ENCODE measurements around the gene FGF14. TPM values are rescaled to one million over a fixed set of nuclear protein-coding genes. Genes with fewer than 3 reads are reported as not detected.

The FGF14 gene
- total and polyA plus RNA-seq, 5 donors from 2014 or later: 0.09 TPM; not detected in 4

DNA sequence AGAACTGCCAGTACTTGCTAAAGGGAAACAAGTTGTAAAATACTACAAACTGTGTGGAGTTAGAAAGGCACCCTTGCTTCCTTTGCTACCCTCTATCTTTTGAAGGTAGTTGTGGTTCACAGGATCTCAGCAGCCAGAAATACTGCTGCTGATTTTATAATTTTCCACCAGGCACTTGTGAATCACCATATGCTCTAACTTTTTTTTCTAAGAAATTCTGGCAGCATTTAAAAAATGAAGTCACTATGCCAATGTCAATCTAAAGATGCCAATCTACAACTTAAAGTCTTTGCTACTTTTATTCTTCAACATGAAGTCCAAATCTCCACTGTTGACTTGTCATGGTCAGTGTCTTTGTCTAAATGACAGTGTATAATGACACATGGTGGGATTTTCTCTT is 621.6 kb downstream of the FGF14 start:
- no peaks in the 10 kb centered on the region for H3K27me3 ChIP-seq (ENCODE audit: control insufficient read depth, insufficient read depth, low read length)
- ATAC-seq (ENCODE audit: low read depth in 2 of 2): no peak
- no peaks in the 10 kb centered on the region for H3K27me3 Mint-ChIP-seq

DNA sequence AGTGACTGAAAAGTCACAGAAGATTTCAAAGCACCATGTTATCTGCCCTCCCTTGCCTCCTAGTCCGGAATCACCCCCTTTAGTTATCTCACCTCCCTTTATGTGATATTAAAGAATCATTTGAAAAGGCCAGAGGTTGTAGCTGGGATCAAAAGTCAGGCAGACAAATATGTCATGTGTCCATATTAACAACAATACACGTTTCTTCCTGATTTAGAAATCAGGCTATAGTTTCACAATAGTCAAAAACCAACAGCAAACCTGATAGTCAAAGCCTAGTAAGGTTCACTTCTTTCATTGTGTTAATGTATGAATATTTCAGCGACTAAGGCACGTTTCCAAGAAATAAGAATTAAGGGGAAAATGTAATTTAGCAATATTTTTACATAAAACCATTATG is 622.7 kb downstream of the FGF14 start:
- Mint-ChIP-seq H3K4me1 (no peaks in the 10 kb centered on the region), H3K4me3 (no peak overlapping the region), H3K27me3 (no peaks in the 10 kb centered on the region), H3K36me3 (no peaks in the 10 kb centered on the region), H3K27ac (no peak overlapping the region), H3K9me3 (peaks cover 0 to 3% (median 0%) of the 10 kb centered on the region in 7 donors)
- H3K36me3 ChIP-seq (ENCODE audit: control insufficient read depth, insufficient read depth, low read length): no peaks in the 10 kb centered on the region
- ATAC-seq (ENCODE audit: low read depth in 2 of 2) (no peak), DNase-seq (no peak)
- no peaks in the 10 kb centered on the region for H3K4me1 ChIP-seq (ENCODE audit: control insufficient read depth, insufficient read depth, low read length, poor library complexity, severe bottlenecking)
- no peaks in the 10 kb centered on the region for H3K9me3 ChIP-seq (ENCODE audit: control insufficient read depth in 2 of 2, low read length in 2 of 2)
- H3K27me3 ChIP-seq (ENCODE audit: control insufficient read depth, insufficient read depth, low read length): no peaks in the 10 kb centered on the region
- H3K4me3 ChIP-seq (ENCODE audit: low read depth, low read length): no peak overlapping the region
- H3K27ac ChIP-seq (ENCODE audit: insufficient read depth, low read length, poor library complexity, severe bottlenecking): no peak overlapping the region

More for the DNA sequence above, 621.6 kb downstream of the FGF14 start:
- H3K4me3 ChIP-seq (ENCODE audit: low read depth, low read length): no peak overlapping the region
- H3K36me3 ChIP-seq (ENCODE audit: control insufficient read depth, insufficient read depth, low read length): no peaks in the 10 kb centered on the region
- no peak overlapping the region for H3K27ac Mint-ChIP-seq
- H3K4me3 Mint-ChIP-seq: no peak overlapping the region
- no peak overlapping the region for H3K27ac ChIP-seq (ENCODE audit: insufficient read depth, low read length, poor library complexity, severe bottlenecking)
- no peak for DNase-seq
- peaks cover 0 to 2% (median 0%) of the 10 kb centered on the region in 7 donors for H3K9me3 Mint-ChIP-seq
- H3K4me1 Mint-ChIP-seq: no peaks in the 10 kb centered on the region
- H3K36me3 Mint-ChIP-seq: no peaks in the 10 kb centered on the region
- H3K4me1 ChIP-seq (ENCODE audit: control insufficient read depth, insufficient read depth, low read length, poor library complexity, severe bottlenecking): no peaks in the 10 kb centered on the region
- no peaks in the 10 kb centered on the region for H3K9me3 ChIP-seq (ENCODE audit: control insufficient read depth in 2 of 2, low read length in 2 of 2)

DNA sequence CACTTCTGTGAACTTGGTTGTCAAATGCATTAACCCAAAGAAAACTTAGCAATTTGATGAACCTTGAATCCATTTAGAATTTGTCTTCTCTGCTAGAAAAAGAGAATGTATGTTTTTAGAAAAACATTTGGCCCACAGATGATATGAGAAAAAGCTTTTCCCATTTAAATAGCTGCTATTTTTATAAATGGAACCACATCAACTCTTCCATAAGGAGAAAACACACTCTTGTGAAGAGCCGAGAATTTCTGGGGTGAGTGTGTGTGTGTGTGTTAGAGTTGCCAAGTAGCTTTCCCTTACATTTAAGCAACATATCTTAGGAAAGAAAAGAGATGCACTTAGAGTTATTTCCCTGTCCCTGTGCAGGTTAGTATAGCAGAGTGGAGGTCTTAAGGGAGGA is 626.6 kb downstream of the FGF14 start:
- H3K36me3 Mint-ChIP-seq: no peaks in the 10 kb centered on the region
- ATAC-seq (ENCODE audit: low read depth in 2 of 2): no peak

DNA sequence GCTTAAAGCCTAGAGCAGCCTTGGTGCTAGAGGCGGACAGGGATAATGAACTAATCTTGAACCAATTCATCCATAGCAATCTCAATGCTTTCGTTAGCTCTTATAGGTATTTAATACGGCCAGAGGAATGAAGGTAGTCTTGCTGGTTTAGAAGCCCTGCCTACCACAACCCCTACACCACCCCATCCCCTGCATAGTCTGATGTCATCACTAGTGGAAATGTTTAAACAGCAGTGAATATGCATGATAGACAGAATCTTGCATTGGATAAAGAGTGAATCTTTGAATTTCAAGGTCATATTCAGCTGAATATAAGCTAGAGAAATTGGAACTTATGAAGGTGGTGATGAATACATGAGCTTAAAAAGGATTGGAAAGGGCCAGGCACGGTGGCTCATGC is 627.5 kb downstream of the FGF14 start:
- Histone ChIP-seq H3K4me3 (ENCODE audit: low read depth, low read length) (no peak overlapping the region), H3K9me3 (ENCODE audit: control insufficient read depth in 2 of 2, low read length in 2 of 2) (no peaks in the 10 kb centered on the region), H3K4me1 (ENCODE audit: control insufficient read depth, insufficient read depth, low read length, poor library complexity, severe bottlenecking) (no peaks in the 10 kb centered on the region), H3K27ac (ENCODE audit: insufficient read depth, low read length, poor library complexity, severe bottlenecking) (no peak overlapping the region), H3K27me3 (ENCODE audit: control insufficient read depth, insufficient read depth, low read length) (no peaks in the 10 kb centered on the region), H3K36me3 (ENCODE audit: control insufficient read depth, insufficient read depth, low read length) (no peaks in the 10 kb centered on the region)
- no peak for ATAC-seq (ENCODE audit: low read depth in 2 of 2)
- peaks cover 0 to 3% (median 0%) of the 10 kb centered on the region in 7 donors for H3K9me3 Mint-ChIP-seq
- H3K4me1 Mint-ChIP-seq: no peaks in the 10 kb centered on the region
- H3K36me3 Mint-ChIP-seq: no peaks in the 10 kb centered on the region
- H3K4me3 Mint-ChIP-seq: no peak overlapping the region
- no peaks in the 10 kb centered on the region for H3K27me3 Mint-ChIP-seq
- no peak for DNase-seq
- no peak overlapping the region for H3K27ac Mint-ChIP-seq

More for the DNA sequence above, 626.6 kb downstream of the FGF14 start:
- no peak for DNase-seq
- no peaks in the 10 kb centered on the region for H3K4me1 ChIP-seq (ENCODE audit: control insufficient read depth, insufficient read depth, low read length, poor library complexity, severe bottlenecking)
- H3K4me3 ChIP-seq (ENCODE audit: low read depth, low read length): no peak overlapping the region
- Mint-ChIP-seq H3K27me3 (no peaks in the 10 kb centered on the region), H3K27ac (no peak overlapping the region), H3K4me1 (no peaks in the 10 kb centered on the region), H3K4me3 (peak overlapping the region in 1 of 4 donors; percentile 33), H3K9me3 (peaks cover 0 to 3% (median 0%) of the 10 kb centered on the region in 7 donors)
- H3K9me3 ChIP-seq (ENCODE audit: control insufficient read depth in 2 of 2, low read length in 2 of 2): no peaks in the 10 kb centered on the region
- no peak overlapping the region for H3K27ac ChIP-seq (ENCODE audit: insufficient read depth, low read length, poor library complexity, severe bottlenecking)
- H3K36me3 ChIP-seq (ENCODE audit: control insufficient read depth, insufficient read depth, low read length): no peaks in the 10 kb centered on the region
- no peaks in the 10 kb centered on the region for H3K27me3 ChIP-seq (ENCODE audit: control insufficient read depth, insufficient read depth, low read length)

DNA sequence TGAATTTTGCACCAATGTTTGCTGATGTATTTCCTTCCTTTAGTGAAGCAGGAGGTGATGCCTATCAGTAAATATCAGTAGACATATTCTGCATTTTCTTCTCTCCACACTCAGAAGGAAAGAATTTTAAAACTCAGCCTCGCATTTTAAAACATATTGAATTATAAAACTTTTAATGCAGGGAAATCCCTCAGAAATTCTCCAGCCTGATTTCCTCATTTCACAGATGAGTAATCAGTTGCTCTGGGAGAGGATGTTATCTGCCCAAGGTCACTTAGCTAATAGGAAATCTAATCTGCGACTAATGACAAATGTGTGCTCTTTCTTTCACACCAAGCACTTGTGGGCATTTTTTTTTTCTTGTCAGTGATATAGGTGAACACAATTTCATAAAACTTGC is 628.8 kb downstream of the FGF14 start:
- no peaks in the 10 kb centered on the region for H3K27me3 ChIP-seq (ENCODE audit: control insufficient read depth, insufficient read depth, low read length)
- H3K4me3 Mint-ChIP-seq: no peak overlapping the region
- no peak overlapping the region for H3K27ac Mint-ChIP-seq
- no peaks in the 10 kb centered on the region for H3K36me3 Mint-ChIP-seq
- DNase-seq: no peak
- no peaks in the 10 kb centered on the region for H3K27me3 Mint-ChIP-seq
- H3K27ac ChIP-seq (ENCODE audit: insufficient read depth, low read length, poor library complexity, severe bottlenecking): no peak overlapping the region
- H3K4me1 ChIP-seq (ENCODE audit: control insufficient read depth, insufficient read depth, low read length, poor library complexity, severe bottlenecking): no peaks in the 10 kb centered on the region
- no peaks in the 10 kb centered on the region for H3K36me3 ChIP-seq (ENCODE audit: control insufficient read depth, insufficient read depth, low read length)
- no peaks in the 10 kb centered on the region for H3K9me3 ChIP-seq (ENCODE audit: control insufficient read depth in 2 of 2, low read length in 2 of 2)
- no peak overlapping the region for H3K4me3 ChIP-seq (ENCODE audit: low read depth, low read length)
- H3K4me1 Mint-ChIP-seq: no peaks in the 10 kb centered on the region
- ATAC-seq (ENCODE audit: low read depth in 2 of 2): no peak
- peaks cover 0 to 3% (median 0%) of the 10 kb centered on the region in 7 donors for H3K9me3 Mint-ChIP-seq

DNA sequence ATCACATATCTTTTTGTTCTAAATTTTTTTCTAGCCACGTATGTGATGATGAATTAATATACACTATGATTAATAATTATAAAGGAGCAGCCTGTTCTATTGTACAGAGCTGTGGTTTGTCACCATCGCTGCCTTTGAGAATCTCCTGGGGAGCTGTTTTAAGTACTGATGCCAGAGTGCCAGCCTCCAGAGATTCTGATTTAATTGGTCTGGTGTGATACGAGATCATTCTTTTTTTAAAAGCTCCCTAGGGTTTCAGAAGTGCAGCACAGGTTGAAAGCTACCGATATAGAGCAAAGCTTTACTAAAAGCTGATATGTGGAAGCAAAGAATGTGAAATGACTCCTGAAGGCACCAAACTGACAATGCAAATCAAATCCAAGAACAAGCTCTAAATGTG is 634.7 kb downstream of the FGF14 start:
- H3K4me3 ChIP-seq (ENCODE audit: low read depth, low read length): no peak overlapping the region
- Mint-ChIP-seq H3K9me3 (peaks cover 0 to 3% (median 0%) of the 10 kb centered on the region in 7 donors), H3K4me1 (no peaks in the 10 kb centered on the region), H3K36me3 (no peaks in the 10 kb centered on the region), H3K27ac (no peak overlapping the region), H3K27me3 (no peaks in the 10 kb centered on the region), H3K4me3 (no peak overlapping the region)
- no peak overlapping the region for H3K27ac ChIP-seq (ENCODE audit: insufficient read depth, low read length, poor library complexity, severe bottlenecking)
- H3K36me3 ChIP-seq (ENCODE audit: control insufficient read depth, insufficient read depth, low read length): no peaks in the 10 kb centered on the region
- no peak for ATAC-seq (ENCODE audit: low read depth in 2 of 2)
- no peaks in the 10 kb centered on the region for H3K27me3 ChIP-seq (ENCODE audit: control insufficient read depth, insufficient read depth, low read length)
- H3K9me3 ChIP-seq (ENCODE audit: control insufficient read depth in 2 of 2, low read length in 2 of 2): no peaks in the 10 kb centered on the region
- DNase-seq: no peak
- no peaks in the 10 kb centered on the region for H3K4me1 ChIP-seq (ENCODE audit: control insufficient read depth, insufficient read depth, low read length, poor library complexity, severe bottlenecking)

DNA sequence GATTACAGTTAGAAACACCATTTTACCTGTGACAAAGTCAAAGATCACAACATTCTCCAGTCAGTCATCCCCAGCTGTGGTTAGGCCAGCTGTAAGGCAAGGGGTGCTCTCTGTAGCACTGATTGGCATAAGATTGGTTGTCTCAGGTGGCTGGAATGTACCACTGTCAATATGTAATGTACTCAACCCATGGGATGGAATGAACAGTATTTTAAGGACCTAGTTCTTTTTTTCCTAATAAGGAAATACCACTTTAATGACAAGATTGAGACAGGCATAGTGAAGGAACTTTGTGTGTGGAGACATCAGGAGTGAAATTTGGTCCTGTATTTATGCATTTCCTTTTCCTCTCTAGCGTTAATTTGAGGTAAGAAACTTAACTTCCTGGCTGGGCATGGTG is 638.7 kb downstream of the FGF14 start:
- Histone ChIP-seq H3K36me3 (ENCODE audit: control insufficient read depth, insufficient read depth, low read length) (no peaks in the 10 kb centered on the region), H3K27ac (ENCODE audit: insufficient read depth, low read length, poor library complexity, severe bottlenecking) (no peak overlapping the region), H3K9me3 (ENCODE audit: control insufficient read depth in 2 of 2, low read length in 2 of 2) (no peaks in the 10 kb centered on the region), H3K27me3 (ENCODE audit: control insufficient read depth, insufficient read depth, low read length) (no peaks in the 10 kb centered on the region), H3K4me1 (ENCODE audit: control insufficient read depth, insufficient read depth, low read length, poor library complexity, severe bottlenecking) (no peaks in the 10 kb centered on the region), H3K4me3 (ENCODE audit: low read depth, low read length) (no peak overlapping the region)
- no peak overlapping the region for H3K27ac Mint-ChIP-seq
- H3K36me3 Mint-ChIP-seq: no peaks in the 10 kb centered on the region
- H3K4me1 Mint-ChIP-seq: no peaks in the 10 kb centered on the region
- H3K27me3 Mint-ChIP-seq: no peaks in the 10 kb centered on the region
- H3K4me3 Mint-ChIP-seq: no peak overlapping the region
- H3K9me3 Mint-ChIP-seq: peaks cover 0 to 6% (median 0%) of the 10 kb centered on the region in 7 donors
- ATAC-seq (ENCODE audit: low read depth in 2 of 2) (no peak), DNase-seq (no peak)

DNA sequence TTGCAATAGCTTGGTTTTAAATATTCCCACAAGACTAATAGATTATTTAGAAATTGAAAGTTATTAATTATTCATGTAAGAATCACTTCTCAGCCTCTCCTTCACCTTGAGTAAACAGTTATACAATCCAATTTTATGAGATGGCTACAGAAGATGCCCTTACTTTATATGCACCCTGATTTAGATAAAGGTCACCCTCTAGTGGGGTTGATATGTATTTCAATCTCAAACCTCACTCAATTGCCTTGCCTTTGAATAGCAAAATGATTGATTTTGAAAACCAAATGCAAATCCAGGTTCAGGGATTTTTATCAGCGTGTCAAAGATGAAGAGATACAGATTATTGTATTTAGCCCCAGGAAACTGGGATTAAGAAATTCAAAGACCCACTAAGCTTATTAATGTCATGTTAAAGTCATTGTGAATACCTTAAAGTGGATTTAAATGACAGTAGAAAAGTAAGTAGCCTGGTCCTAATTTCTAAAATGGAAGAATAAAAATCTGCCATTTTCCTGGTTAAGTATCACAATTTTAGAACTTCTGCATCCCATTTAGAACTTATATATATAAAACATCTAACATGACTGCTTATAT is 644.3 kb downstream of the FGF14 start:
- Mint-ChIP-seq H3K9me3 (peaks cover 0 to 3% (median 0%) of the 10 kb centered on the region in 7 donors), H3K27ac (no peak overlapping the region), H3K4me1 (no peaks in the 10 kb centered on the region), H3K27me3 (no peaks in the 10 kb centered on the region), H3K36me3 (no peaks in the 10 kb centered on the region), H3K4me3 (no peak overlapping the region)
- Histone ChIP-seq H3K27me3 (ENCODE audit: control insufficient read depth, insufficient read depth, low read length) (no peaks in the 10 kb centered on the region), H3K4me3 (ENCODE audit: low read depth, low read length) (no peak overlapping the region), H3K36me3 (ENCODE audit: control insufficient read depth, insufficient read depth, low read length) (no peaks in the 10 kb centered on the region), H3K9me3 (ENCODE audit: control insufficient read depth in 2 of 2, low read length in 2 of 2) (no peaks in the 10 kb centered on the region), H3K4me1 (ENCODE audit: control insufficient read depth, insufficient read depth, low read length, poor library complexity, severe bottlenecking) (no peaks in the 10 kb centered on the region), H3K27ac (ENCODE audit: insufficient read depth, low read length, poor library complexity, severe bottlenecking) (no peak overlapping the region)
- ATAC-seq (ENCODE audit: low read depth in 2 of 2): no peak
- DNase-seq: peak in 2 of 3 donors; percentile 9 to 32
